ENCODE data around the gene IL21R.

Gene IL21R

DNA sequence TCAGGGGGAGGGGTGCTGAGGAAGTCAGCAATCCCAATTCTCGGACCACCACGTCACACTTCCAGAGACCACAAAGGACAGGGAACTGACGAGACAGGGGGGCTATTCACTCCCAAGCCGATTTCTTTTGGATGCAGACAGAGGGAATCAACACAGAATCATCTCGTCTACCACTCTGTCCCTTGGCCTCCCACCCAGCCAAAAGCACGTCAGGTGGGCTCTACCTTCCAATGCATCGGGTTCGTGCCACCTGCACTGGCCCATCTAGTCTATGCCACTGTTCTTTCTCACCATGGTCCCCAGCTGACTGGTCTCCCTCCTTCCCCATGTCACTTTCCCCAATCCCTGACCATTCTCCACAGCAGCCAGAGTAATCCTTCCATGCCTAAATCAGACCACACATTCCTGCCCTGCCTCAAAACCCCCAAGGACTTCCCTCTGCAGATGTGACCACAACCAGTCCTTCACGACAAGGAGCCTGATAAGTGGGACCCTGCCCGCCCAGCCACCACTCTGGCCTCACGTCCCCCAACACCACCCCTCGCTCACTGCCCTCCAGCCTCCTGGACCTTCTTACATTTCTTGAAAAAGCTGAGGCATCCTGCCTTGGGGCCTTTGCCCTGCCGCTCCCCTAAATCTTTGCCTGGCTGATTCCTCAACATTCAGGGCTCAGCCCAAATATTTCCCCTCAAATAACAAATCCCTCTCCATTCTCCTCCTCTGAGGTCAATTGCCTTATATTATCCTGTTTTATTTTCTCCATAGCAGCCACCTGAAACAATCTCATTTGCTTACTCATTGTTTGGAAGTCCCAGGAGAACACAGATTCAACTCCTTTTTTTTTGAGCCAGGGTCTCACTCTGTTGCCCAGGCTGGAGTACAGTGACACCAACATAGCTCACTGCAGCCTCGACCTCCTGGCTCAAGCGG is 70.4 kb downstream of the IL21R start:
- Histone ChIP-seq H3K4me2 (ENCODE audit: low read length) (no peak overlapping the region), H3K4ac (ENCODE audit: low read depth, low read length) (no peak overlapping the region), H4K8ac (ENCODE audit: low read depth, low read length) (no peak overlapping the region), H3K4me1 (ENCODE audit: control insufficient read depth, low read depth, low read length) (no peaks in the 10 kb centered on the region), H2BK5ac (ENCODE audit: low read length) (no peak overlapping the region), H2BK120ac (ENCODE audit: low read depth, low read length) (no peak overlapping the region), H3K27ac (ENCODE audit: low read depth, low read length) (no peak overlapping the region), H3K27me3 (ENCODE audit: insufficient read depth, low read length, poor library complexity) (no peaks in the 10 kb centered on the region), H3K18ac (ENCODE audit: low read length) (no peak overlapping the region), H3K79me1 (ENCODE audit: low read length) (no peaks in the 10 kb centered on the region), H2AK5ac (ENCODE audit: low read length) (no peak overlapping the region), H4K5ac (ENCODE audit: low read length) (no peak overlapping the region), H3K9ac (ENCODE audit: low read length) (no peak overlapping the region), H3K56ac (ENCODE audit: low read length) (no peak overlapping the region), H3K4me3 (ENCODE audit: low read length) (no peak overlapping the region), H3K79me2 (ENCODE audit: control insufficient read depth, insufficient read depth, low read length) (no peaks in the 10 kb centered on the region), H3K36me3 (ENCODE audit: control insufficient read depth, insufficient read depth, low read length) (peaks cover 31% of the 10 kb centered on the region), H3K23ac (ENCODE audit: low read length) (no peak overlapping the region), H2BK15ac (replicated peaks; ENCODE audit: low read depth) (no peak overlapping the region)
- WGBS (ENCODE audit: extremely low coverage, insufficient coverage, low lambda C conversion rate) = no CpG with 5 or more reads among the region's 15 CpGs
- DNase-seq = no peak

DNA sequence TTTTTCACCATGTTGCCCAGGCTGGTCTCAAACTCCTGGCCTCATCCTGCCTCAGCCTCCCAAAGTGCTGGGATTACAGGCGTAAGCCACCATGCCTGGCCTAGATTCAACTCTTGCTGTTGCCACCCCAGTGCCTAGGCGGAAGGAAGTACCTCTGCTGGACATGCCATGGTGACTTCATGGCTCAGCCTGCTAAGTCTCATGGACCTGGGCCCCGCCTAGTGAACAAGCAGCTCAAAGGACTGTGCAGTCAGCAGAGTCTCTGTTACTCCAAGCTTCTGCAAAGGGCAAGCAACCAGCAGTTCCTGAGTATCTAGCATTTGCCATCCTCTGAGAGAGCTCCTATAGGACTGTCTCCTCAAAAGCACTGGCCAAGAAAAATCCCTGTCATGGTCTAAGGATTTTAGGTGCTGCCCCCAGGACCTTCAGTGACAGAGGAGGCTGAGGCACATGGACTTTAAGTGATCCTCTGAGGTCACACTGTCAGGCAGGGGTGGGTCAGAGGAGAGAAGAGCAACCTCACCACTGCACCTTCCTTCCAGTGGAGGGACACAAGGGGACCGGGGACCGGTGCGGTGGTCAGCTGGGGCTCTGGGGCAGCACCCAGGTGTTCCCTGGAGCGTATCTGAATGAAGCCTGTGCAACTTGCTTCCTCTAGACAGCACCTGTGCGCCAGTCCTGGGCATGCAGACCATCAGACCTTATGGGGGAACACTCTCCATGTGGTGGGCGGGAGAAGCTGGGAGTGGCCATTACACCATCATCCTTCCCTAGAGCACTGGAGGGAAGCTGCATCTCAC is 71.3 kb downstream of the IL21R start:
- Histone ChIP-seq H2AK5ac (ENCODE audit: low read length) (no peak overlapping the region), H3K4me3 (ENCODE audit: low read length) (no peak overlapping the region), H3K27ac (ENCODE audit: low read depth, low read length) (no peak overlapping the region), H2BK120ac (ENCODE audit: low read depth, low read length) (no peak overlapping the region), H3K27me3 (ENCODE audit: insufficient read depth, low read length, poor library complexity) (no peaks in the 10 kb centered on the region), H3K23ac (ENCODE audit: low read length) (no peak overlapping the region), H3K36me3 (ENCODE audit: control insufficient read depth, insufficient read depth, low read length) (peaks cover 29% of the 10 kb centered on the region), H3K18ac (ENCODE audit: low read length) (no peak overlapping the region), H2BK5ac (ENCODE audit: low read length) (no peak overlapping the region), H4K8ac (ENCODE audit: low read depth, low read length) (no peak overlapping the region), H3K79me2 (ENCODE audit: control insufficient read depth, insufficient read depth, low read length) (no peaks in the 10 kb centered on the region), H3K56ac (ENCODE audit: low read length) (no peak overlapping the region), H3K4ac (ENCODE audit: low read depth, low read length) (no peak overlapping the region), H3K79me1 (ENCODE audit: low read length) (no peaks in the 10 kb centered on the region), H4K5ac (ENCODE audit: low read length) (no peak overlapping the region), H3K4me2 (ENCODE audit: low read length) (no peak overlapping the region), H3K9ac (ENCODE audit: low read length) (no peak overlapping the region), H2BK15ac (replicated peaks; ENCODE audit: low read depth) (no peak overlapping the region), H3K4me1 (ENCODE audit: control insufficient read depth, low read depth, low read length) (no peaks in the 10 kb centered on the region)
- no CpG with 5 or more reads among the region's 9 CpGs for WGBS (ENCODE audit: extremely low coverage, insufficient coverage, low lambda C conversion rate)
- DNase-seq = no peak

DNA sequence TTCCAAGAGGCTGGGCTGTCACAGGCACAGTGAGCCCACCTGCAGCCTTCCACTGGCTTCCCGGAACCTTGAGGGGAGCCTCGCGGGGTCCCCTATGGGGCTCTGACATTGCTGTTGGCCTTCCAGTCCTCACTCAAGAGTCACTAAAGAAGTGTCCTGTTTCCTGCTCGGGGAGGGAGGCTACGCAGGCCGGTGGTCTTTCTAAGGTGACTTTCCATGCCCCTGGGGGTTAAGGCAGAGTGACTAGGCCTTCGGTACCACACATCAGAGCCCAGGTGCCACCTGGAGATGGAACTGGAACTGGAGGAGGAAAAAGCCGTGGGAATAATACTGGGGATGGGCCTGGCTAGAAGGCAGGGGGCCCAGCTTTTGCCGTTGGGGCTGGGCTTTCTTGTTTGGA is 72.1 kb downstream of the IL21R start:
- Histone ChIP-seq H2BK120ac (ENCODE audit: low read depth, low read length) (no peak overlapping the region), H4K8ac (ENCODE audit: low read depth, low read length) (no peak overlapping the region), H2BK15ac (replicated peaks; ENCODE audit: low read depth) (no peak overlapping the region), H3K23ac (ENCODE audit: low read length) (no peak overlapping the region), H2BK5ac (ENCODE audit: low read length) (no peak overlapping the region), H3K79me2 (ENCODE audit: control insufficient read depth, insufficient read depth, low read length) (no peaks in the 10 kb centered on the region), H3K36me3 (ENCODE audit: control insufficient read depth, insufficient read depth, low read length) (peaks cover 29% of the 10 kb centered on the region), H3K27me3 (ENCODE audit: insufficient read depth, low read length, poor library complexity) (no peaks in the 10 kb centered on the region), H3K4me3 (ENCODE audit: low read length) (no peak overlapping the region), H3K4ac (ENCODE audit: low read depth, low read length) (no peak overlapping the region), H3K18ac (ENCODE audit: low read length) (no peak overlapping the region), H2AK5ac (ENCODE audit: low read length) (no peak overlapping the region), H3K79me1 (ENCODE audit: low read length) (no peaks in the 10 kb centered on the region), H4K5ac (ENCODE audit: low read length) (no peak overlapping the region), H3K4me1 (ENCODE audit: control insufficient read depth, low read depth, low read length) (no peaks in the 10 kb centered on the region), H3K27ac (ENCODE audit: low read depth, low read length) (no peak overlapping the region), H3K56ac (ENCODE audit: low read length) (no peak overlapping the region), H3K4me2 (ENCODE audit: low read length) (no peak overlapping the region), H3K9ac (ENCODE audit: low read length) (no peak overlapping the region)
- DNase-seq = no peak
- no CpG with 5 or more reads among the region's 9 CpGs for WGBS (ENCODE audit: extremely low coverage, insufficient coverage, low lambda C conversion rate)

DNA sequence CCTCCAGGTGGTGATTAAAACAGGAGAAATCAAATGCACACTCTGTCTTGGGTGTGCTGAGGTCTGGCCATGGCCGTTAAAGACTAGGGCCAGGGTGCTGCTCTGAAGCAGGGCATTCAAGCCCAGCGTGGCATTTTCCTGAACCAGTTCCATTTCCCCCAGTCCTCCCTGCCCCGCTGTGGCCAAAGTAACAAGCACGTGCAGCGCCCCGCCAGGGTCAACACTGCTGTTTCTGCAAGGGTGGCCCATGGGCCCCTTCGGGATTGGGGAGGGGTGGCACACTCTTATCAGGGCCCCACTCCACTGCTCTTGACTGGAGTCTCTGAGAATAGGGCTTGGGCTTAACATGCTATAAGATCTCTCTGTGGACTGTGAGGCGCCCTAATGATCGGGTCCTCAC is 72.9 kb downstream of the IL21R start:
- WGBS (ENCODE audit: extremely low coverage, insufficient coverage, low lambda C conversion rate) = no CpG with 5 or more reads among the region's 9 CpGs
- Histone ChIP-seq H3K4ac (ENCODE audit: low read depth, low read length) (no peak overlapping the region), H2BK15ac (replicated peaks; ENCODE audit: low read depth) (no peak overlapping the region), H2AK5ac (ENCODE audit: low read length) (no peak overlapping the region), H2BK120ac (ENCODE audit: low read depth, low read length) (no peak overlapping the region), H3K79me2 (ENCODE audit: control insufficient read depth, insufficient read depth, low read length) (no peaks in the 10 kb centered on the region), H3K27me3 (ENCODE audit: insufficient read depth, low read length, poor library complexity) (no peaks in the 10 kb centered on the region), H3K56ac (ENCODE audit: low read length) (no peak overlapping the region), H3K4me3 (ENCODE audit: low read length) (no peak overlapping the region), H3K9ac (ENCODE audit: low read length) (no peak overlapping the region), H3K36me3 (ENCODE audit: control insufficient read depth, insufficient read depth, low read length) (peaks cover 27% of the 10 kb centered on the region), H3K79me1 (ENCODE audit: low read length) (no peaks in the 10 kb centered on the region), H3K23ac (ENCODE audit: low read length) (no peak overlapping the region), H2BK5ac (ENCODE audit: low read length) (no peak overlapping the region), H4K8ac (ENCODE audit: low read depth, low read length) (no peak overlapping the region), H4K5ac (ENCODE audit: low read length) (no peak overlapping the region), H3K4me2 (ENCODE audit: low read length) (no peak overlapping the region), H3K27ac (ENCODE audit: low read depth, low read length) (no peak overlapping the region), H3K4me1 (ENCODE audit: control insufficient read depth, low read depth, low read length) (no peaks in the 10 kb centered on the region), H3K18ac (ENCODE audit: low read length) (no peak overlapping the region)
- DNase-seq = no peak

DNA sequence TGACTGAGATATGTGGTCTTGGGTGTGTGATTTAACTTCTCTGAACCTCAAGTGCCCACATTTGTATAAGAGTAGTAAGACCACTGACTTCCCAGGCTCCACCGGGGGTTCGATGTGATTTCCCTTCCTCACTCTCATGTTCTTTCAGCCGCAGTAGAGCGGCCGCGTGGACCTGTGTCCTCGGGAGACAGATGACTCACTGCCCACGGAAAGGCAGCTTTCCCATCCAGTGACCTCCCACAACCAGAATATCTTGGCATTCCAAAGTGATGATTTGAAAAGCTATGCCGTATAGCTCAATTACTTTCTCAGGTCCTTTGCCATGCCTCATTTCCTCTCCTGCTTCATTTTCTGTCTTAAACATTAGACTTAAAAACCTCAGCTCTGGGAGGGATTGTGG is 73.6 kb downstream of the IL21R start:
- no peaks in the 10 kb centered on the region for H3K79me2 ChIP-seq (ENCODE audit: control insufficient read depth, insufficient read depth, low read length)
- H4K8ac ChIP-seq (ENCODE audit: low read depth, low read length) = no peak overlapping the region
- no peaks in the 10 kb centered on the region for H3K4me1 ChIP-seq (ENCODE audit: control insufficient read depth, low read depth, low read length)
- no peak overlapping the region for H2BK120ac ChIP-seq (ENCODE audit: low read depth, low read length)
- WGBS (ENCODE audit: extremely low coverage, insufficient coverage, low lambda C conversion rate) = no CpG with 5 or more reads among the region's 9 CpGs
- H2BK15ac ChIP-seq (replicated peaks; ENCODE audit: low read depth) = no peak overlapping the region
- H4K5ac ChIP-seq (ENCODE audit: low read length) = no peak overlapping the region
- H3K56ac ChIP-seq (ENCODE audit: low read length) = no peak overlapping the region
- no peak overlapping the region for H2BK5ac ChIP-seq (ENCODE audit: low read length)
- H3K4me3 ChIP-seq (ENCODE audit: low read length) = no peak overlapping the region
- H2AK5ac ChIP-seq (ENCODE audit: low read length) = no peak overlapping the region
- peaks cover 25% of the 10 kb centered on the region for H3K36me3 ChIP-seq (ENCODE audit: control insufficient read depth, insufficient read depth, low read length)
- no peaks in the 10 kb centered on the region for H3K79me1 ChIP-seq (ENCODE audit: low read length)
- H3K23ac ChIP-seq (ENCODE audit: low read length) = no peak overlapping the region
- H3K18ac ChIP-seq (ENCODE audit: low read length) = no peak overlapping the region
- no peaks in the 10 kb centered on the region for H3K27me3 ChIP-seq (ENCODE audit: insufficient read depth, low read length, poor library complexity)
- H3K4me2 ChIP-seq (ENCODE audit: low read length) = no peak overlapping the region
- no peak overlapping the region for H3K4ac ChIP-seq (ENCODE audit: low read depth, low read length)
- no peak for DNase-seq
- no peak overlapping the region for H3K9ac ChIP-seq (ENCODE audit: low read length)
- no peak overlapping the region for H3K27ac ChIP-seq (ENCODE audit: low read depth, low read length)
